Erythroblast (primary cell): ENCODE data around the gene NHLH2.

Experiments
- DNase-seq, 2 experiments: peaks; one replicate each; lab custom pipeline; 2025; lab: John Stamatoyannopoulos, UW
- GATA1 ChIP-seq: IDR thresholded peaks from 2 replicates; pipeline ENCODE4 v1.6.1; 2011; ENCODE audit warnings: low read depth, mild to moderate bottlenecking, control low read depth, low read length, moderate library complexity
- POLR2A ChIP-seq: IDR thresholded peaks from 2 replicates; pipeline ENCODE4 v1.6.1; 2011; ENCODE audit warnings: mild to moderate bottlenecking, low read length

NHLH2 gene

GRCh38 chr1:115862403-115862802 is 21.5 kb upstream of the NHLH2 start:
- DNase-seq = no peak

GRCh38 chr1:115854005-115854404 is 13.1 kb upstream of the NHLH2 start:
- TF ChIP-seq GATA1 (no peak), POLR2A (no peak)
- DNase-seq = no peak

More at GRCh38 chr1:115862403-115862802, 21.5 kb upstream of the NHLH2 start:
- TF ChIP-seq GATA1 (no peak), POLR2A (no peak)

- TF ChIP-seq POLR2A (no peak), GATA1 (no peak)
- no peak for DNase-seq
Observed at GRCh38 chr1:115850937-115851336, 10.0 kb upstream of the NHLH2 start.

- no peak for TF ChIP-seq GATA1
- no peak for TF ChIP-seq POLR2A
- no peak for DNase-seq
Observed at GRCh38 chr1:115847787-115848186, 6.9 kb upstream of the NHLH2 start.

- TF ChIP-seq GATA1 = no peak
- no peak for TF ChIP-seq POLR2A
- no peak for DNase-seq
Observed at GRCh38 chr1:115842948-115843347, 2.0 kb upstream of the NHLH2 start.

- no peak for TF ChIP-seq POLR2A
- no peak for TF ChIP-seq GATA1
- no peak for DNase-seq
Observed at GRCh38 chr1:115839679-115840237, 1.2 kb downstream of the NHLH2 start.

- DNase-seq = no peak
- TF ChIP-seq POLR2A (no peak), GATA1 (no peak)
Observed at GRCh38 chr1:115839029-115839678, 1.8 kb downstream of the NHLH2 start.

GRCh38 chr1:115838431-115839028 is 2.4 kb downstream of the NHLH2 start:
- TF ChIP-seq GATA1 (no peak), POLR2A (no peak)
- DNase-seq = no peak

- DNase-seq = no peak
- TF ChIP-seq POLR2A (no peak), GATA1 (no peak)
Observed at GRCh38 chr1:115837740-115838421, 3.0 kb downstream of the NHLH2 start.

GRCh38 chr1:115837341-115837739 is 3.6 kb downstream of the NHLH2 start:
- TF ChIP-seq POLR2A (no peak), GATA1 (no peak)
- no peak for DNase-seq

GRCh38 chr1:115833856-115834255 is 7.1 kb downstream of the NHLH2 start:
- DNase-seq = no peak
- TF ChIP-seq POLR2A (no peak), GATA1 (no peak)

- no peak for TF ChIP-seq POLR2A
- no peak for TF ChIP-seq GATA1
- no peak for DNase-seq
Observed at GRCh38 chr1:115832651-115833050, 8.3 kb downstream of the NHLH2 start.

GRCh38 chr1:115830963-115831362 is 10.0 kb downstream of the NHLH2 start:
- TF ChIP-seq GATA1 (no peak), POLR2A (no peak)
- DNase-seq = no peak

- no peak for DNase-seq
- TF ChIP-seq POLR2A (no peak), GATA1 (no peak)
Observed at GRCh38 chr1:115829947-115830346, 11.0 kb downstream of the NHLH2 start.
